ENCODE results near the gene OR4D1.

GRCh38 chr17:58153671-58154070 is 5.5 kb downstream of the OR4D1 start:
- TF ChIP-seq CTCF (IDR thresholded peaks at IDR 0.05) = no peak
- TF ChIP-seq POLR2A (IDR thresholded peaks at IDR 0.05) = no peak
- no peak for TF ChIP-seq POLR2AphosphoS5 (IDR thresholded peaks at IDR 0.05)

Data from prostate gland (tissue), 2 donors.